ENCODE results near the gene TMEM119. TPM values are rescaled to one million over a fixed set of nuclear protein-coding genes. Genes with fewer than 3 reads are reported as not detected.
A peak's percentile ranks its signal among the peaks of the same experiment; 100 is the strongest.

Gene TMEM119
- total RNA-seq, 4 donors from 2014 or later = 0.24 to 10.9 (median 6.3) TPM

- Histone ChIP-seq H3K27ac (no peak overlapping the region), H3K36me3 (no peaks in the 10 kb centered on the region), H3K9me3 (no peaks in the 10 kb centered on the region), H3K27me3 (no peaks in the 10 kb centered on the region), H3K4me1 (peaks cover 7% of the 10 kb centered on the region), H3K4me3 (no peak overlapping the region)
- 40% methylated on average over 2 of the region's 5 CpGs for WGBS
- no peak for DNase-seq (ENCODE audit: low spot score in 2 of 2)
- no peak for TF ChIP-seq POLR2A (IDR thresholded peaks at IDR 0.05)
- TF ChIP-seq POLR2AphosphoS5 (IDR thresholded peaks at IDR 0.05) = no peak
- peak in 1 of 2 donors; percentile 22 for TF ChIP-seq CTCF (IDR thresholded peaks at IDR 0.05)
These were observed 14.1 kb upstream of the TMEM119 start for GRCh38 chr12:108611884-108612415.

- TF ChIP-seq CTCF (IDR thresholded peaks at IDR 0.05) (no peak), POLR2A (IDR thresholded peaks at IDR 0.05) (no peak), POLR2AphosphoS5 (IDR thresholded peaks at IDR 0.05) (no peak), EP300 (IDR thresholded peaks at IDR 0.05) (no peak)
These were observed 13.1 kb upstream of the TMEM119 start for GRCh38 chr12:108610856-108611605.

GRCh38 chr12:108610336-108610815 is 12.5 kb upstream of the TMEM119 start:
- H3K27ac ChIP-seq = no peak overlapping the region
- no peak for DNase-seq (ENCODE audit: low spot score in 2 of 2)
- H3K9me3 ChIP-seq = no peaks in the 10 kb centered on the region
- WGBS = 83% methylated on average over 8 of the region's 8 CpGs
- no peak for TF ChIP-seq CTCF (IDR thresholded peaks at IDR 0.05)
- TF ChIP-seq POLR2A (IDR thresholded peaks at IDR 0.05) = no peak
- TF ChIP-seq EP300 (IDR thresholded peaks at IDR 0.05) = no peak
- TF ChIP-seq POLR2AphosphoS5 (IDR thresholded peaks at IDR 0.05) = no peak
- peaks cover 7% of the 10 kb centered on the region for H3K4me1 ChIP-seq
- H3K27me3 ChIP-seq = no peaks in the 10 kb centered on the region
- H3K36me3 ChIP-seq = no peaks in the 10 kb centered on the region
- no peak overlapping the region for H3K4me3 ChIP-seq

More at GRCh38 chr12:108610856-108611605, 13.1 kb upstream of the TMEM119 start:
- no peak overlapping the region for H3K4me3 ChIP-seq
- H3K36me3 ChIP-seq = no peaks in the 10 kb centered on the region
- 71% methylated on average over 13 of the region's 15 CpGs for WGBS
- no peaks in the 10 kb centered on the region for H3K9me3 ChIP-seq
- no peaks in the 10 kb centered on the region for H3K27me3 ChIP-seq
- H3K27ac ChIP-seq = no peak overlapping the region
- H3K4me1 ChIP-seq = peaks cover 7% of the 10 kb centered on the region
- DNase-seq (ENCODE audit: low spot score in 2 of 2) = no peak

- TF ChIP-seq EP300 (IDR thresholded peaks at IDR 0.05) (no peak), POLR2AphosphoS5 (IDR thresholded peaks at IDR 0.05) (peak in 2 of 3 donors; percentile 21 to 47)
- peak; percentile 88 to 93 for DNase-seq (ENCODE audit: low spot score in 2 of 2)
- no peaks in the 10 kb centered on the region for H3K9me3 ChIP-seq
- 50% methylated on average over 21 of the region's 21 CpGs for WGBS
- H3K27me3 ChIP-seq = no peaks in the 10 kb centered on the region
- no peak overlapping the region for H3K4me3 ChIP-seq
- no peak overlapping the region for H3K27ac ChIP-seq
- no peaks in the 10 kb centered on the region for H3K36me3 ChIP-seq
- peaks cover 7% of the 10 kb centered on the region for H3K4me1 ChIP-seq
These were observed 11.9 kb upstream of the TMEM119 start for GRCh38 chr12:108609537-108610335.

- no peak for DNase-seq (ENCODE audit: low spot score in 2 of 2)
- no peak overlapping the region for H3K27ac ChIP-seq
- TF ChIP-seq CTCF (IDR thresholded peaks at IDR 0.05) (no peak), EP300 (IDR thresholded peaks at IDR 0.05) (no peak), POLR2AphosphoS5 (IDR thresholded peaks at IDR 0.05) (no peak), POLR2A (IDR thresholded peaks at IDR 0.05) (no peak)
- 82% methylated on average over 5 of the region's 5 CpGs for WGBS
- H3K36me3 ChIP-seq = no peaks in the 10 kb centered on the region
- no peaks in the 10 kb centered on the region for H3K27me3 ChIP-seq
- H3K9me3 ChIP-seq = no peaks in the 10 kb centered on the region
- H3K4me1 ChIP-seq = peaks cover 7% of the 10 kb centered on the region
- H3K4me3 ChIP-seq = no peak overlapping the region
These were observed 10.7 kb upstream of the TMEM119 start for GRCh38 chr12:108608616-108609015.
